A549 treated with Mapracorat at 1 μM for 4 hours (cell line): Measurements from ENCODE around the gene TAF11L13. TPM values are rescaled to one million over a fixed set of nuclear protein-coding genes. Genes with fewer than 3 reads are reported as not detected.

Experiments
- total RNA-seq: library from RNA; stranded (reverse); fragments of 200-300 nt; extraction: Qiagen RNA extraction; gene quantifications from 5 replicates; pipeline ENCODE4 v1.2.3, GENCODE V29; 2022

TAF11L13 gene
- not detected in 5 replicates for total RNA-seq

DNA sequence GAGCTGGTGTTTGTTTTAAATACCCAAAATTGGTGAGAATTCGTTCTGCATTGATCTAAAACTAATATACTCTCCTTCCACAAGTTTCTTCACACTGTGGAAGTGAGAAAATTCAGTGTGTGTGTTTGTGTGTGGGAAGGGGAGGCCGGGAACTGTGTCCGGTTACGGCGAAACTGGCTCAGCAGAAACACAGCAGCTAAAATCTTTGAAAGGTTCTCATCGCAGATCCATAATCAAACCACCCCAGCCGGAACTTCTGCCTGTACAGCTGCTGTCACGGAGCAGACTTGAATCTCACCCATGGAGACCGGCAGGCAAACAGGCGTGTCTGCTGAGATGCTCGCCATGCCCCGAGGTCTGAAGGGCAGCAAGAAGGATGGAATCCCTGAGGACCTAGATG, at the start of gene TAF11L13:
TAF11L13 (plus strand) TSS at position 301 of the 400 bp plus-strand sequence.

DNA sequence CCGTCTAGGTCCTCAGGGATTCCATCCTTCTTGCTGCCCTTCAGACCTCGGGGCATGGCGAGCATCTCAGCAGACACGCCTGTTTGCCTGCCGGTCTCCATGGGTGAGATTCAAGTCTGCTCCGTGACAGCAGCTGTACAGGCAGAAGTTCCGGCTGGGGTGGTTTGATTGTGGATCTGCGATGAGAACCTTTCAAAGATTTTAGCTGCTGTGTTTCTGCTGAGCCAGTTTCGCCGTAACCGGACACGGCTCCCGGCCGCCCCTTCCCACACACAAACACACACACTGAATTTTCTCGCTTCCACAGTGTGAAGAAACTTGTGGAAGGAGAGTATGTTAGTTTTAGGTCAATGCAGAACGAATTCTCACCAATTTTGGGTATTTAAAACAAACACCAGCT, 46.2 kb upstream of the TAF11L13 start, which contains the start of gene TAF11L7:
TAF11L7 (minus strand) TSS at position 101 of the 400 bp plus-strand sequence.

DNA sequence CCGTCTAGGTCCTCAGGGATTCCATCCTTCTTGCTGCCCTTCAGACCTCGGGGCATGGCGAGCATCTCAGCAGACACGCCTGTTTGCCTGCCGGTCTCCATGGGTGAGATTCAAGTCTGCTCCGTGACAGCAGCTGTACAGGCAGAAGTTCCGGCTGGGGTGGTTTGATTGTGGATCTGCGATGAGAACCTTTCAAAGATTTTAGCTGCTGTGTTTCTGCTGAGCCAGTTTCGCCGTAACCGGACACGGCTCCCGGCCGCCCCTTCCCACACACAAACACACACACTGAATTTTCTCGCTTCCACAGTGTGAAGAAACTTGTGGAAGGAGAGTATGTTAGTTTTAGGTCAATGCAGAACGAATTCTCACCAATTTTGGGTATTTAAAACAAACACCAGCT, 41.0 kb upstream of the TAF11L13 start, which contains the start of gene TAF11L8:
TAF11L8 (minus strand) TSS at position 101 of the 400 bp plus-strand sequence.

DNA sequence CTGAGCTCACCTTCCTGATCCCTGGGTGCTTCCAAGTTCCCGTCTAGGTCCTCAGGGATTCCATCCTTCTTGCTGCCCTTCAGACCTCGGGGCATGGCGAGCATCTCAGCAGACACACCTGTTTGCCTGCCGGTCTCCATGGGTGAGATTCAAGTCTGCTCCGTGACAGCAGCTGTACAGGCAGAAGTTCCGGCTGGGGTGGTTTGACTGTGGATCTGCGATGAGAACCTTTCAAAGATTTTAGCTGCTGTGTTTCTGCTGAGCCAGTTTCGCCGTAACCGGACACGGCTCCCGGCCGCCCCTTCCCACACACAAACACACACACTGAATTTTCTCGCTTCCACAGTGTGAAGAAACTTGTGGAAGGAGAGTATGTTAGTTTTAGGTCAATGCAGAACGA, 37.6 kb upstream of the TAF11L13 start, which contains the start of gene TAF11L9:
TAF11L9 (minus strand) TSS at position 140 of the 400 bp plus-strand sequence.

DNA sequence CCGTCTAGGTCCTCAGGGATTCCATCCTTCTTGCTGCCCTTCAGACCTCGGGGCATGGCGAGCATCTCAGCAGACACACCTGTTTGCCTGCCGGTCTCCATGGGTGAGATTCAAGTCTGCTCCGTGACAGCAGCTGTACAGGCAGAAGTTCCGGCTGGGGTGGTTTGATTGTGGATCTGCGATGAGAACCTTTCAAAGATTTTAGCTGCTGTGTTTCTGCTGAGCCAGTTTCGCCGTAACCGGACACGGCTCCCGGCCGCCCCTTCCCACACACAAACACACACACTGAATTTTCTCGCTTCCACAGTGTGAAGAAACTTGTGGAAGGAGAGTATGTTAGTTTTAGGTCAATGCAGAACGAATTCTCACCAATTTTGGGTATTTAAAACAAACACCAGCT, 34.2 kb upstream of the TAF11L13 start, which contains the start of gene TAF11L10:
TAF11L10 (minus strand) TSS at position 101 of the 400 bp plus-strand sequence.

DNA sequence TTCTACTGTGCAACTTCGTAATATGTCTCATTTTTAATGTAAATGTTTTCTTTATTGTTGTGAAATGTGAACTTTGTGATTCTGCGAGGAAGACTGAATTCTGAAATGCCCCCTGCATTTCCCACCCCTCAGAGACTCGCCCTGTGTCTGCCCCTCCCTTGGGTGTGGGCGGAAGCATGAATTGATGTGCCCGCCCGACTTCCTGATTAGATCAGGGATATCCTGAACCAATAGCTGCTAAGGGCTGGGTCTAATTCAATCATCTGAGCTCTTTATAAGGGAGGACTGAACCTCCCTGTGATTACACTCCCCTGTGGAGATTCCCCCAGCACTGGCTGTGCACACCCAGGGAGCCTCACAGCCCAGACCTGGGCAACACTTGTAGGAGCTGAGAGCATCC, 28.0 kb upstream of the TAF11L13 start, which contains the start of gene TAF11L11:
TAF11L11 (plus strand) TSS at position 304 of the 400 bp plus-strand sequence.

DNA sequence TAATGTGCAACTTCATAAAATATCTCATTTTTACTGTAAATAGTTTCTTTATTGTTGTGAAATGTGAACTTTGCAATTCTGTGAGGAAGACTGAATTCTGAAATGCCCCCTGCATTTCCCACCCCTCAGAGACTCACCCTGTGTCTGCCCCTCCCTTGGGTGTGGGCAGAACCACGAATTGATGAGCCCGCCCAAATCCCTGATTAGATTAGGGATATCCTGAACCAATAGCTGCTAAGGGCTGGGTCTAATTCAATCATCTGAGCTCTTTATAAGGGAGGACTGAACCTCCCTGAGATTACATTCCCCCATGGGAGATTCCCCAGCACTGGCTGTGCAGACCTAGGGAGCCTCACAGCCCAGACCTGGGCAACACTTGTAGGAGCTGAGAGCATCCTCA, 21.8 kb upstream of the TAF11L13 start, which contains the start of gene TAF11L12:
TAF11L12 (plus strand) TSS at position 301 of the 400 bp plus-strand sequence.

DNA sequence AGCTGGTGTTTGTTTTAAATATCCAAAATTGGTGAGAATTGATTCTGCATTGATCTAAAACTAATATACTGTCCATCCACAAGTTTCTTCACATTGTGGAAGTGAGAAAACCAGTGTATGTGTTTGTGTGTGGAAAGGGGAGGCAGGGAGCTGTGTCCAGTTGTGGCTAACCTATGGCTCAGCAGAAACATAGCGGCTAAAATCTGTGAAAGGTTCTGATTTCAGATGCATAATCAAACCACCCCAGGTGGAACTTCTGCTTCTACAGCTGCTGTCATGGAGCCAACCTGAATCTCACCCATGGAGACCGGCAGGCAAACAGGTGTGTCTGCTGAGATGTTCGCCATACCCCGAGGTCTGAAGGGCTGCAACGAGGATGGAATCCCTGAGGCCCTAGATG, 2.3 kb downstream of the TAF11L13 start, which contains the start of gene TAF11L14:
TAF11L14 (plus strand) TSS at position 301 of the 400 bp plus-strand sequence.

Other genes starting within 250 kb of the TAF11L13 start
- not detected in 5 replicates for gene TAF11L2, start 133.9 kb upstream of the TAF11L13 start, total RNA-seq
- not detected in 5 replicates for gene TAF11L3, start 113.7 kb upstream of the TAF11L13 start, total RNA-seq
- not detected in 5 replicates for gene TAF11L4, start 110.3 kb upstream of the TAF11L13 start, total RNA-seq
- not detected in 5 replicates for gene TAF11L5, start 106.9 kb upstream of the TAF11L13 start, total RNA-seq
- gene TAF11L6, start 103.4 kb upstream of the TAF11L13 start, total RNA-seq = not detected in 5 replicates
- gene TAF11L7, start 46.3 kb upstream of the TAF11L13 start, total RNA-seq = not detected in 5 replicates
- not detected in 5 replicates for gene TAF11L8, start 41.1 kb upstream of the TAF11L13 start, total RNA-seq
- not detected in 5 replicates for gene TAF11L9, start 37.7 kb upstream of the TAF11L13 start, total RNA-seq
- gene TAF11L10, start 34.3 kb upstream of the TAF11L13 start, total RNA-seq = not detected in 5 replicates
- gene TAF11L11, start 27.9 kb upstream of the TAF11L13 start, total RNA-seq = 0.11 to 0.15 TPM in 2 of 5 replicates, not detected in the others
- gene TAF11L12, start 21.7 kb upstream of the TAF11L13 start, total RNA-seq = not detected in 5 replicates
- not detected in 5 replicates for gene TAF11L14, start 2.4 kb downstream of the TAF11L13 start, total RNA-seq